Measurements from ENCODE around the gene PLK5. TPM values are rescaled to one million over a fixed set of nuclear protein-coding genes. Genes with fewer than 3 reads are reported as not detected.

PLK5 gene
- polyA plus RNA-seq, 1 of the 3 experiments (the other 2 are of a cell fraction): not detected

DNA sequence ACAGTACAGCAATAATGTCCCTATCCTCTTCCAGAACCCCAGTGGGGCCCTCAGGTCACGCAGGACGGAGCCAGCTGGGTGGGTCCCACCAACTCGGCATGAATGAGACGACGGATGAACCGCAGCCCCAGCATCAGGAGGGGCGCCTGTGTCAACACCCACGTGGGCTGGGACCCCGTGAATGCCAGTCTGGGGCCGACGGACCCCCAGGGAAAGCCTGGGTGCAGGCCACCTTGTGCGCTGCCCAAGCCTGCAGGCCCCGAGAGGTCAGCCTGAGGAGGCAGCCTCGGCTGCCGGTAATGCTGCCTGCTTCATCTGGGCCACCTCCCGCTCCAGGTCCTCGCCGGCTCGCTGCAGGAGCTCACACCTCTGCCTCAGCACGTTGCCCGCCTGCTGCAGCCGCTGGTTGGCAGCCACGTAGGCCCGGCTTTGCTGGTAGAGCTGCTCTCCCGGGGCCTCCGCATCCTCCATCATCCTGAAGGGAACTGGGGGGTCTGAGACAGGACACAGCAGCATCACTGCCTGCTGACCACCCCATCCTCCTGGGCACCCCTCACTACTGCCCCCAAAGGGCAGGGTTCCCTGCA is 49.0 kb upstream of the PLK5 start:
- Histone ChIP-seq H2AFZ (ENCODE audit: low read depth) (no peak overlapping the region), H3K27ac (ENCODE audit: low read depth in 2 of 2, low read length in 1 of 2) (no peak overlapping the region), H3K27me3 (ENCODE audit: insufficient read depth) (no peaks in the 10 kb centered on the region), H3K79me2 (ENCODE audit: insufficient read depth) (peaks cover 52% of the 10 kb centered on the region), H3K4me2 (no peak overlapping the region), H3F3A (replicated peaks; ENCODE audit: insufficient read depth) (no peaks in the 10 kb centered on the region), H4K20me1 (ENCODE audit: insufficient read depth) (peaks cover 36% of the 10 kb centered on the region), H3K4me3 (ENCODE audit: low read depth in 2 of 2, low read length in 1 of 2) (no peak overlapping the region), H3K36me3 (replicated peaks in 1 of 2; ENCODE audit: control insufficient read depth in 1 of 2, insufficient read depth in 2 of 2, low read length in 1 of 2) (peaks cover 7 to 17% of the 10 kb centered on the region in 2 experiments), H3K9me3 (no peaks in the 10 kb centered on the region), H3K9ac (no peak overlapping the region), H3K9me2 (no peaks in the 10 kb centered on the region), H3K4me1 (ENCODE audit: control insufficient read depth in 1 of 2, insufficient read depth in 2 of 2, low read depth in 1 of 2, low read length in 1 of 2) (peaks cover 3 to 16% of the 10 kb centered on the region in 2 experiments; a peak in 1 of 4 replicates)
- TF ChIP-seq RCOR1 (IDR thresholded peaks at IDR 0.05; ENCODE audit: low read length) (no peak), GABPA (IDR thresholded peaks at IDR 0.05; ENCODE audit: low read depth) (no peak), TEAD4 (IDR thresholded peaks at IDR 0.05; ENCODE audit: borderline replicate concordance, insufficient read depth) (no peak), SMC3 (IDR thresholded peaks at IDR 0.05; ENCODE audit: low read depth, low read length) (no peak), FOXJ3 (CRISPR knock-in tag; IDR thresholded peaks at IDR 0.05) (no peak), MXI1 (IDR thresholded peaks at IDR 0.05; ENCODE audit: low read depth, low read length) (no peak), NRF1 (IDR thresholded peaks at IDR 0.05; ENCODE audit: low read depth, low read length) (no peak), TAF1 (IDR thresholded peaks at IDR 0.05; ENCODE audit: borderline replicate concordance, low read depth, low read length) (no peak), CHD2 (IDR thresholded peaks at IDR 0.05; ENCODE audit: low read length, partially characterized antibody) (no peak), RXRA (IDR thresholded peaks at IDR 0.05; ENCODE audit: borderline replicate concordance, low read depth) (no peak), YY1 (IDR thresholded peaks at IDR 0.05; ENCODE audit: low read depth) (no peak), FOXM1 (IDR thresholded peaks at IDR 0.05; ENCODE audit: low read depth) (no peak), RFX5 (IDR thresholded peaks at IDR 0.05; ENCODE audit: low read length) (no peak), GATA2 (CRISPR knock-in tag; IDR thresholded peaks at IDR 0.05) (no peak), ELF1 (IDR thresholded peaks at IDR 0.05) (no peak), POLR2AphosphoS5 (IDR thresholded peaks at IDR 0.05; ENCODE audit: low read depth, low read length) (no peak)
- TF ChIP-seq, protein P1, sequence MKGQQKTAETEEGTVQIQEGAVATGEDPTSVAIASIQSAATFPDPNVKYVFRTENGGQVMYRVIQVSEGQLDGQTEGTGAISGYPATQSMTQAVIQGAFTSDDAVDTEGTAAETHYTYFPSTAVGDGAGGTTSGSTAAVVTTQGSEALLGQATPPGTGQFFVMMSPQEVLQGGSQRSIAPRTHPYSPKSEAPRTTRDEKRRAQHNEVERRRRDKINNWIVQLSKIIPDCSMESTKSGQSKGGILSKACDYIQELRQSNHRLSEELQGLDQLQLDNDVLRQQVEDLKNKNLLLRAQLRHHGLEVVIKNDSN (IDR thresholded peaks at IDR 0.05; ENCODE audit: borderline replicate concordance, low read depth): no peak
- TF ChIP-seq, protein P2, sequence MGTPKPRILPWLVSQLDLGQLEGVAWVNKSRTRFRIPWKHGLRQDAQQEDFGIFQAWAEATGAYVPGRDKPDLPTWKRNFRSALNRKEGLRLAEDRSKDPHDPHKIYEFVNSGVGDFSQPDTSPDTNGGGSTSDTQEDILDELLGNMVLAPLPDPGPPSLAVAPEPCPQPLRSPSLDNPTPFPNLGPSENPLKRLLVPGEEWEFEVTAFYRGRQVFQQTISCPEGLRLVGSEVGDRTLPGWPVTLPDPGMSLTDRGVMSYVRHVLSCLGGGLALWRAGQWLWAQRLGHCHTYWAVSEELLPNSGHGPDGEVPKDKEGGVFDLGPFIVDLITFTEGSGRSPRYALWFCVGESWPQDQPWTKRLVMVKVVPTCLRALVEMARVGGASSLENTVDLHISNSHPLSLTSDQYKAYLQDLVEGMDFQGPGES (IDR thresholded peaks at IDR 0.05; ENCODE audit: low read depth, low read length): no peak
- TF ChIP-seq, protein P3, sequence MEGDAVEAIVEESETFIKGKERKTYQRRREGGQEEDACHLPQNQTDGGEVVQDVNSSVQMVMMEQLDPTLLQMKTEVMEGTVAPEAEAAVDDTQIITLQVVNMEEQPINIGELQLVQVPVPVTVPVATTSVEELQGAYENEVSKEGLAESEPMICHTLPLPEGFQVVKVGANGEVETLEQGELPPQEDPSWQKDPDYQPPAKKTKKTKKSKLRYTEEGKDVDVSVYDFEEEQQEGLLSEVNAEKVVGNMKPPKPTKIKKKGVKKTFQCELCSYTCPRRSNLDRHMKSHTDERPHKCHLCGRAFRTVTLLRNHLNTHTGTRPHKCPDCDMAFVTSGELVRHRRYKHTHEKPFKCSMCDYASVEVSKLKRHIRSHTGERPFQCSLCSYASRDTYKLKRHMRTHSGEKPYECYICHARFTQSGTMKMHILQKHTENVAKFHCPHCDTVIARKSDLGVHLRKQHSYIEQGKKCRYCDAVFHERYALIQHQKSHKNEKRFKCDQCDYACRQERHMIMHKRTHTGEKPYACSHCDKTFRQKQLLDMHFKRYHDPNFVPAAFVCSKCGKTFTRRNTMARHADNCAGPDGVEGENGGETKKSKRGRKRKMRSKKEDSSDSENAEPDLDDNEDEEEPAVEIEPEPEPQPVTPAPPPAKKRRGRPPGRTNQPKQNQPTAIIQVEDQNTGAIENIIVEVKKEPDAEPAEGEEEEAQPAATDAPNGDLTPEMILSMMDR (IDR thresholded peaks at IDR 0.05): no peak
- TF ChIP-seq, protein P4, sequence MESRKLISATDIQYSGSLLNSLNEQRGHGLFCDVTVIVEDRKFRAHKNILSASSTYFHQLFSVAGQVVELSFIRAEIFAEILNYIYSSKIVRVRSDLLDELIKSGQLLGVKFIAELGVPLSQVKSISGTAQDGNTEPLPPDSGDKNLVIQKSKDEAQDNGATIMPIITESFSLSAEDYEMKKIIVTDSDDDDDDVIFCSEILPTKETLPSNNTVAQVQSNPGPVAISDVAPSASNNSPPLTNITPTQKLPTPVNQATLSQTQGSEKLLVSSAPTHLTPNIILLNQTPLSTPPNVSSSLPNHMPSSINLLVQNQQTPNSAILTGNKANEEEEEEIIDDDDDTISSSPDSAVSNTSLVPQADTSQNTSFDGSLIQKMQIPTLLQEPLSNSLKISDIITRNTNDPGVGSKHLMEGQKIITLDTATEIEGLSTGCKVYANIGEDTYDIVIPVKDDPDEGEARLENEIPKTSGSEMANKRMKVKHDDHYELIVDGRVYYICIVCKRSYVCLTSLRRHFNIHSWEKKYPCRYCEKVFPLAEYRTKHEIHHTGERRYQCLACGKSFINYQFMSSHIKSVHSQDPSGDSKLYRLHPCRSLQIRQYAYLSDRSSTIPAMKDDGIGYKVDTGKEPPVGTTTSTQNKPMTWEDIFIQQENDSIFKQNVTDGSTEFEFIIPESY (IDR thresholded peaks at IDR 0.05; ENCODE audit: borderline replicate concordance, low read depth): no peak
- WGBS (ENCODE audit: low lambda C conversion rate): 94% methylated on average over 10 of the region's 26 CpGs
- DNase-seq: peak; percentile 25
- ChIA-PET CTCF (no interaction called here), POLR2A (interaction anchor here (2.0 kb wide), 1 partner anchor 19 kb away, joined by 10 read pairs; no protein-coding TSS in a partner anchor)

Data from SK-N-SH (cell line).